HUES64 (cell line): ENCODE data around the gene HEY2.
"Not testable (repeated sequence)": the region's sequence is repeated elsewhere in the genome, so short reads cannot be mapped to it uniquely, and the experiment has no call there.

Experiments
- H3K27ac ChIP-seq: 2 replicates; pipeline ENCODE4 v1.7.0; 2013; ENCODE audit warnings: low read depth, low read length, inconsistent platforms
- H3K27me3 ChIP-seq: 2 replicates; pipeline ENCODE4 v1.6.1; 2013; ENCODE audit warnings: mild to moderate bottlenecking, low read length; ENCODE audit not compliant: insufficient read depth
- H3K36me3 ChIP-seq: 2 replicates; pipeline ENCODE4 v1.6.1; 2013; ENCODE audit warnings: mild to moderate bottlenecking, low read length; ENCODE audit not compliant: insufficient read depth
- H3K4me1 ChIP-seq: 2 replicates; pipeline ENCODE4 v1.6.1; 2013; ENCODE audit warnings: mild to moderate bottlenecking, low read length, moderate library complexity; ENCODE audit not compliant: insufficient read depth
- H3K4me3 ChIP-seq: 2 replicates; pipeline ENCODE4 v1.5.1; 2013; ENCODE audit warnings: mild to moderate bottlenecking, low read length, moderate library complexity
- H3K9ac ChIP-seq: 2 replicates; pipeline ENCODE4 v1.6.1; 2013; ENCODE audit warnings: mild to moderate bottlenecking, low read depth, low read length
- H3K9me3 ChIP-seq: 2 replicates; pipeline ENCODE4 v1.6.1; 2013; ENCODE audit warnings: low read depth, low read length; ENCODE audit not compliant: insufficient read depth
- WGBS: fragments of 150-250, 120-280 bp; methylation state at CpG from one replicate; pipeline ENCODE4 v1.1.7; 2013; ENCODE audit warnings: missing lambda C conversion rate; 5-methylcytosine and 5-hydroxymethylcytosine counted together

The HEY2 gene

DNA sequence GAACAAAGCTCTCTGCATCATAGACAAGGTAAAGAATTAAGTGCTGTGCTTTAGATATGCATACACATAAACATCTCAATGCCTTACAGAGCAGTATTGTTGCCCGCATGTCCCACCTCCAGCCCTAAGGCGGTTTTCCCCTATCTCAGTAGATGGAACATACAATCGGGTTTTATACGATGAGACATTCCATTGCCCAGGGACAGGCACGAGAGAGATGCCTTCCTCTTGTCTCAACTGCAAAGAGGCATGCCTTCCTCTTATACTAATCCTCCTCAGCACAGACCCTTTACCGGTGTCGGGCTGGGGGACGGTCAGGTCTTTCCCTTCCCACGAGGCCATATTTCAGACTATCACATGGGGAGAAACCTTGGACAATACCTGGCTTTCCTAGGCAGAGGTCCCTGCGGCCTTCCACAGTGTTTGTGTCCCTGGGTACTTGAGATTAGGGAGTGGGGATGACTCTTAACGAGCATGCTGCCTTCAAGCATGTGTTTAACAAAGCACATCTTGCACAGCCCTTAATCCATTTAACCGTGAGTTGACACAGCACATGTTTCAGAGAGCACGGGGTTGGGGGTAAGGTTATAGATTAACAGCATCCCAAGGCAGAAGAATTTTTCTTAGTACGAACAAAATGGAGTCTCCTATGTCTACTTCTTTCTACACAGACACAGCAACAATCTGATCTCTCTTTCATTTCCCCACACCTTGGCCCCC is 26.8 kb downstream of the HEY2 start:
- H3K36me3 ChIP-seq, H3K9me3 ChIP-seq, H3K27me3 ChIP-seq, H3K27ac ChIP-seq, H3K4me1 ChIP-seq, H3K4me3 ChIP-seq, H3K9ac ChIP-seq: not testable (repeated sequence)
- 76% methylated on average over 14 of the region's 14 CpGs for WGBS

DNA sequence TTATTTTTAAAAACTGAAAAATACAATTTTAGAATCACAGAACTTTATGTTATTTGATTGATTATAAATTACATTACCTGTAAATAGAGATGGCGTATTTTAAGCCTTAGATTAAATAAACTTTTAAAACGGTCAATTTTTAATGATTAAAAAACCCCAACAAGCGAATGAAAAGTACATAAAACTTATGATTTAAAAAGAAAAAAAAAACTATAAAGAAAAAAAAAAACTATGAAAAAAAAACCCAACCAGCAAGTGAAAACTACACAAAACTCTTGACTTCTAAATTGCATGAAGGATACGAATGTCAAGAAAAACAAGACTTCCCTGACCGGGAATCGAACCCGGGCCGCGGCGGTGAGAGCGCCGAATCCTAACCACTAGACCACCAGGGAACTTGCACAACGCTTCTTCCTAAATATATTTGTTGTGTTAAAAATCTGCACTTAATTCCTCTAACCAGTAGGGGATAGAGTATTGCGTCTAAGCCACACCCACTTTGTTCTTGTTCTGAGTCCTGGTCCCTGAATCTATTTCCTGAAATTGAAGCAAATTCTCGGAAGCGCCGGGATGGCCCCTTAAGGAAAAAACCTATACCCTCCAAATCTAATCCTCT is 30.6 kb downstream of the HEY2 start:
- no peak overlapping the region for H3K27ac ChIP-seq
- WGBS = 1% methylated on average over 13 of the region's 17 CpGs

DNA sequence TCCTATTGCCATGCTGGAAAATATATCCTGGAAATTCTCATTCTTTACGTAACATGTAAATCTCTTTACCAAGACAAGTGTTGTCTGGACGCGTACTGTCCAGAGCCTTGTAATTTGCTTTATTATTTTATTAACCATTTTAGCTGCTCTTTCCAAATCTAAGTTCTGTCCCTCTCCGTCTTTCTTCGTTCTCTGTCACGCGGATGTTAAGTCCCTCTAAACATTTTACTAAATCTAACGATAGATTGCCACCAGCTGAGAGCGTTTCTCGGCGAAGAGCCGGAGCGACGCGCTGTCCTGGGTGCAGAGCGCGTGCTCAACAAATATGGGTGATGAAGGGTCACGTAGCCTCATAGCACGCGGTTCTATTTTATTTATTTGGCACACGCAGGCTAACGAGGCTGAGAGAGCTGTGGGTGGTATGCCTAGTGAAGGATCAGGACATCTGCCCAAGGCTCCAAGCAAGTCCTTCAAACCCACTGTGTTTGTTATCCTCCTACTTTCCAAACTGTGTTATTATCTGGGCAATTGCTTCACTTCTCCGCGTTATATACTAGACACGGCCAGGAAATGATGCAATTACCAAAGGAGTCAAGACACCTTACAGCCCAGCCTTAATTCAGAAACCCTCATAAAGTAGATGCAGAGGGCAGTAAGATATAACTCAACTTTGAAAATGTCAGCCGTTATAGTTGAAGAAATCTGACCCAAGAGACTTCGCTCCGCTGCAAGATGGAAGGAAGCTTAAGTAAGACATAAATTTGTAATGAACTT is 31.3 kb downstream of the HEY2 start:
- Histone ChIP-seq H3K27me3 (peaks cover 7% of the 10 kb centered on the region; the same call in 1 of the 2 replicates), H3K4me1 (no peaks in the 10 kb centered on the region), H3K9ac (peak overlapping the region; percentile 50), H3K27ac (no peak overlapping the region), H3K4me3 (peak overlapping the region; percentile 70), H3K9me3 (no peaks in the 10 kb centered on the region), H3K36me3 (no peaks in the 10 kb centered on the region)
- 1% methylated on average over 28 of the region's 28 CpGs for WGBS

More for the DNA sequence above, 30.6 kb downstream of the HEY2 start:
- Histone ChIP-seq H3K9me3 (no peaks in the 10 kb centered on the region), H3K4me1 (no peaks in the 10 kb centered on the region), H3K36me3 (no peaks in the 10 kb centered on the region), H3K27me3 (peaks cover 7% of the 10 kb centered on the region; the same call in 1 of the 2 replicates), H3K9ac (peak overlapping the region; percentile 50), H3K4me3 (peak overlapping the region; percentile 70)

DNA sequence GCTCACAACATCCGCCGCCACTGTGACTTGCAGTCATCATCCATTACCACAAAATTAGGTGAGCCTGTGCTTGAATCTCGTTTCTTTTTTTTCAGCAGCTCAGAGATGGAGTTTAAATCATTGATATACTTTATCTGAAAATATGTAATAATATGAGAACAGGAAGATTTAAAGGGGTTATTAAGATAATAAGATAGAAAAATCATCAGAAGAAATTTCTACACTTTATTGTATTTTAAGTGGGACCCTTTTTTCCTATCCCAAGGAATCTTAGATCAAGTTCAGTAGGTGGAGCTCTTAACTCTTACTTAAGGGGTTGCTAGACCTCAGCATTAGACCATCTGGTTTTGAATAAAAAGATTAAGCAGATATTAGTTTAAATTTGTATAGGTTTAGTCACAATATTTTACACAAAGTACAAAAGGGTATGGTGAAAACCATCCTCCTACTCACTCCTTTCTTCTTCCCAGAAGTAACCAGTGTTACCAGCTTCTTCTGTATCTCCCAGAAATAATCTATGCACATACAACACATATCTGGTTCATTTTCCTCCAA is 32.0 kb downstream of the HEY2 start:
- Histone ChIP-seq H3K36me3 (no peaks in the 10 kb centered on the region), H3K27ac (no peak overlapping the region), H3K9ac (peak overlapping the region; percentile 50), H3K9me3 (no peaks in the 10 kb centered on the region), H3K27me3 (peaks cover 7% of the 10 kb centered on the region; the same call in 1 of the 2 replicates), H3K4me1 (no peaks in the 10 kb centered on the region), H3K4me3 (peak overlapping the region; percentile 70)
- 6% methylated on average over 3 of the region's 3 CpGs for WGBS

DNA sequence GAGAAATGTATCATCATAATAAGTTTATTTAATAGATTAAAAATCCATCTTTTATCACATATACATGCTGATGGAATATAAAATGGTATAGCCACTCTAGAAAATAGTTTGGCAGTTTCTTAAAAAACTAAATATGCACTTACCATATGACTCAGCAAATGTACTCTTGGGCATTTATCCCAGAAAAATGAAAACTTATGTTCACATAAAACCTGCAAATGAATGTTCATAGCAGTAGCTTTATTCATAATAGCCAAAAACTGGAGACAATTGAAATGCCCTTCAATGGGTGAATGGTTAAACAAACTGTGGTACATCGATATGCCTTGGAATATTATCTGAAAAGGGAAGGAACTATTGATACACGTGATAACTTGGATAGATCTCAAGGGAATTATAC is 34.9 kb downstream of the HEY2 start:
- Histone ChIP-seq H3K9me3 (no peaks in the 10 kb centered on the region), H3K36me3 (no peaks in the 10 kb centered on the region), H3K4me3 (no peak overlapping the region), H3K27me3 (peaks cover 7% of the 10 kb centered on the region; the same call in 1 of the 2 replicates), H3K4me1 (peaks cover 6% of the 10 kb centered on the region), H3K27ac (no peak overlapping the region), H3K9ac (no peak overlapping the region)
- 93% methylated on average over 2 of the region's 2 CpGs for WGBS

DNA sequence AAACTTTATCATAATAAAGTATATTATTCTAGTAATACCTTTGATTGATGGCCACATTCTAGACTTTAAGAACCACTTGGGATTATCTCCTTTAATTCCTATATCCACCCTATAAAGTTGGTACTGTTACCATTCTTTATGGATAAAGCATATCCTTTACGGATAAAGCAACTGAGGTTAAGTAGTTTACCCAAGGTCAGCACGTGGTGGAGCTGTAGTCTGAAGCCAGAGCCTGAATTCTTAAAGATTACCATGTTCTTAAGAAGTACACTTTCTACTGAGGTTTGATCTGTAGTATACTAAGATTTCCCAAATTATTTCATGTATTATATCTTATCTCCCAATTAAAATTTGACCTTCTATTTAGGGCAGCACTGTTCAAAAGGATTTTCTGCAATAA is 38.4 kb downstream of the HEY2 start:
- no peaks in the 10 kb centered on the region for H3K9me3 ChIP-seq
- H3K27ac ChIP-seq = no peak overlapping the region
- WGBS = 41% methylated on average over 2 of the region's 2 CpGs
- peaks cover 11% of the 10 kb centered on the region for H3K4me1 ChIP-seq
- no peaks in the 10 kb centered on the region for H3K27me3 ChIP-seq
- H3K36me3 ChIP-seq = no peaks in the 10 kb centered on the region
- no peak overlapping the region for H3K4me3 ChIP-seq
- no peak overlapping the region for H3K9ac ChIP-seq

DNA sequence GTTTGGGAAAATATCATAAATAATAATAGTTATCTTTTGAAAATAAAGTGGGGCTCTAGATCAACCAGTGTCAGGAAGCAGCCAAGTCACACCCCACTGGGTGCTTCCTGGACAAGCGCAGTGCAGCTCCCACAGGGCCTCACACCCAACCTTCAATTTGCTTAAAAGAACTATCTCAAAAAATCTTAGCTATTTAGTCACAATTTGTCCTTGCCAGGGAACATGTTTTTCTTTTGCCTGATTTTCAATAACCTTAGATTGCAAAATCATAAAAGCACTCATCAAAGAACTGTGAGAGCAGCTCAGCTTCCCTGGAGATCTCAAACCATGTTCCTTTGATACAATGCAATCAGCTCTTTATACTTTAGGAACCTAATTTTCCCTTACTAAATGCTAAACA is 39.7 kb downstream of the HEY2 start:
- H3K9ac ChIP-seq = no peak overlapping the region
- H3K27ac ChIP-seq = no peak overlapping the region
- H3K4me3 ChIP-seq = peak overlapping the region; percentile 82; the same call in 1 of the 2 replicates
- H3K36me3 ChIP-seq = no peaks in the 10 kb centered on the region
- no peaks in the 10 kb centered on the region for H3K9me3 ChIP-seq
- no peaks in the 10 kb centered on the region for H3K27me3 ChIP-seq
- 89% methylated on average over 1 of the region's 1 CpG for WGBS
- H3K4me1 ChIP-seq = peaks cover 18% of the 10 kb centered on the region

DNA sequence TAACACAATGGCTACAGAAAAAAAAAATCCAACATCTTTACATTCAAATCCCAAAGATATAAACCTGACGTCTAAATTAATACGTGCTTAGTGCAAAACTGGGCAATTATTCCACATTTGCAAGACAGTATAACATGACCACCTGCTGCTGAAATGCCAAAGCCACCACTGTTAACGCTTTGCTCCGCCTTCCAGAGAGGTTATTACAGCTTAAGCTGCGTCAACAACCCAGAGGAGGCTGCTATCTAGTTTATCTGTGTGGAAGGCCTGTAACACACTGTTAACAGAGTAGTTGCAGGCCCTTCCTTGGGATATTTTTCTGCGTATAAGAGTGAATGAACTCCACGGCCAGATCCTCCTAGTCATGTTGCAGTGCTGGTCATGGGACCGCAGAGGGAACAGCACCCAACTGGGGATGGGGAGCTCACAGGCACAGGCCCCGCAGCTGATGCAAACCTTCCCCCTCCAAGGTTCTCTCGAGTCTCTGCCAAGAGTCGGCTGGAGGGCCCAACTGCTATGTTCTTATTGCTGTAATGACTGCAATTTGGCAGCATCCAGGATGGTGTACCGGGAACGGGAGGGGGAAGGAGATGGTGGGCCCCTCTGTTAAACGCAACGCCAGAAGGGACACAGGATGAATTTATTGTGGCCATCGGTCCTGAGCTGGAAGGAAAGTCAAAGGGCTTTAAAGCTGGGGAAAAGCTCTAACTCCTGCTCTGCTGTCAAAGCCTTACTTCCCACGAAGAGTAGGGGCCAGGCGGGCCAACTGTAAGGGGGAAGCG is 40.3 kb downstream of the HEY2 start:
- no peaks in the 10 kb centered on the region for H3K9me3 ChIP-seq
- no peaks in the 10 kb centered on the region for H3K27me3 ChIP-seq
- H3K4me3 ChIP-seq = peak overlapping the region; percentile 82
- no peaks in the 10 kb centered on the region for H3K36me3 ChIP-seq
- H3K27ac ChIP-seq = peak overlapping the region; percentile 34; the same call in 1 of the 2 replicates
- WGBS = 10% methylated on average over 19 of the region's 19 CpGs
- peak overlapping the region; percentile 85 for H3K9ac ChIP-seq
- peaks cover 18% of the 10 kb centered on the region for H3K4me1 ChIP-seq

DNA sequence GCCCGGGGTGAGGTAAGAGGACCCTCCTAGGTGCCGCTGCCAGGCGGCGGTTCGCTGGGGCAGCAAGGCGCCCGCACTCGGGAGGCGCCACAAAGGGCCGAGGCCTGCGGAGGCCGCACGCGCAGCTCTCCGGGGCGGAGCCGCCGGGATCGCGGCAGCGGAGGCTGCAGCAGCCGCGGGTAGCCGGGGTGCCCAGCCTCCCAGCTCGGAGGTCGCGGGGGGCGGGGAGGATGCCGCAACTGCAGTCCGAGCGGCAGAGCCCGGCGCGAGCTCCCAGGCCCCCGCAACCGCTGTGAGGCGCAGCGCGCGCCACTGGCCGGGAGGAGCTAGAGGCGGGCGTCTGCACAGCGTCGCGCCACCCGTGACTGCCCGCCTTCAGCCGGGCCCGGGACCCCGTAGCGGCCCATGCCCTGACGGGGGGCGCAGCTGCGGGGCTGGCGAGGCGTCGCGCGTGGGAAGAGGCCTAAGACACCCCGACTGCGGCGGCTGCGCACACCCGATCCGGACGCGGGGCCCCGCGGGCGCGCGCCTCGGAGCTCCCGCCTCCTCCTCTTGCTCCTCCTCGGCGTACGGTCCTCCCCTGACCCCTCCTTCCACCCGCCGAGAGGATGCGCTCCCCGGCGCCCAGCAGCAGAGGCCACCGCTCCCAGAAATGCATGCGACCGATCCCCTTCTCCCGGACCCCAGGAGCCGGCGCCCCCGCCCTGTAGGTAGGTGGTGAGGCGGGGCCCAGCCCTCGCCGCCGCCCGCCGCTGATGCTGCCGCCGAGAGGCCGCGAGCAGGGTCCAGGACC is 41.1 kb downstream of the HEY2 start, which contains the start of gene NCOA7:
TSS of gene NCOA7 (plus strand) at position 603 of the 793 bp plus-strand sequence. CDS start 24,395 bp downstream, outside the sequence.
- H3K9ac ChIP-seq = peak within 1 kb of the TSS; percentile 85
- H3K27ac ChIP-seq = peak within 1 kb of the TSS; percentile 34; the same call in 1 of the 2 replicates
- peaks cover 18% of the 10 kb centered on the region for H3K4me1 ChIP-seq
- peak within 1 kb of the TSS; percentile 82 for H3K4me3 ChIP-seq
- WGBS = under 1% methylated on average over 100 of the region's 100 CpGs
- no peaks in the 10 kb centered on the region for H3K36me3 ChIP-seq
- H3K27me3 ChIP-seq = no peaks in the 10 kb centered on the region
- H3K9me3 ChIP-seq = no peaks in the 10 kb centered on the region
